ENCODE results near the gene CAB39.

The CAB39 gene

GRCh38 chr2:230764346-230764745 lies 51.7 kb downstream of the CAB39 start:
- FAIRE-seq: no peak
- DNase-seq (ENCODE audit: insufficient read length, low spot score): no peak
- TF ChIP-seq POLR2A (IDR thresholded peaks at IDR 0.05; ENCODE audit: low read depth, low read length): no peak

GRCh38 chr2:230765611-230766300 lies 53.1 kb downstream of the CAB39 start:
- no peak for TF ChIP-seq POLR2A (IDR thresholded peaks at IDR 0.05; ENCODE audit: low read depth, low read length)
- peak; percentile 57 for FAIRE-seq
- no peak for DNase-seq (ENCODE audit: insufficient read length, low spot score)

GRCh38 chr2:230767862-230768388 lies 55.3 kb downstream of the CAB39 start:
- FAIRE-seq (no peak), DNase-seq (ENCODE audit: insufficient read length, low spot score) (no peak)
- TF ChIP-seq POLR2A (IDR thresholded peaks at IDR 0.05; ENCODE audit: low read depth, low read length): no peak

- FAIRE-seq (no peak), DNase-seq (ENCODE audit: insufficient read length, low spot score) (no peak)
- TF ChIP-seq POLR2A (IDR thresholded peaks at IDR 0.05; ENCODE audit: low read depth, low read length): no peak
These were observed 58.2 kb downstream of the CAB39 start for GRCh38 chr2:230770804-230771203.

GRCh38 chr2:230772156-230772555 lies 59.5 kb downstream of the CAB39 start:
- TF ChIP-seq POLR2A (IDR thresholded peaks at IDR 0.05; ENCODE audit: low read depth, low read length): no peak
- FAIRE-seq (no peak), DNase-seq (ENCODE audit: insufficient read length, low spot score) (no peak)

- TF ChIP-seq POLR2A (IDR thresholded peaks at IDR 0.05; ENCODE audit: low read depth, low read length): no peak
- FAIRE-seq: no peak
These were observed 60.6 kb downstream of the CAB39 start for GRCh38 chr2:230773039-230773773.

GRCh38 chr2:230774348-230774951 lies 61.8 kb downstream of the CAB39 start:
- peak; percentile 35 for DNase-seq (ENCODE audit: insufficient read length, low spot score)
- FAIRE-seq: peak; percentile 92

More at GRCh38 chr2:230773039-230773773, 60.6 kb downstream of the CAB39 start:
- no peak for DNase-seq (ENCODE audit: insufficient read length, low spot score)

GRCh38 chr2:230775737-230776136 lies 63.1 kb downstream of the CAB39 start:
- TF ChIP-seq POLR2A (IDR thresholded peaks at IDR 0.05; ENCODE audit: low read depth, low read length): no peak
- no peak for DNase-seq (ENCODE audit: insufficient read length, low spot score)
- FAIRE-seq: no peak

More at GRCh38 chr2:230774348-230774951, 61.8 kb downstream of the CAB39 start:
- no peak for TF ChIP-seq POLR2A (IDR thresholded peaks at IDR 0.05; ENCODE audit: low read depth, low read length)

- FAIRE-seq (peak; percentile 60), DNase-seq (ENCODE audit: insufficient read length, low spot score) (no peak)
- no peak for TF ChIP-seq POLR2A (IDR thresholded peaks at IDR 0.05; ENCODE audit: low read depth, low read length)
These were observed 65.1 kb downstream of the CAB39 start for GRCh38 chr2:230777721-230778120.

GRCh38 chr2:230778350-230779063 lies 65.9 kb downstream of the CAB39 start:
- DNase-seq (ENCODE audit: insufficient read length, low spot score) (no peak), FAIRE-seq (no peak)
- no peak for TF ChIP-seq POLR2A (IDR thresholded peaks at IDR 0.05; ENCODE audit: low read depth, low read length)

- no peak for TF ChIP-seq POLR2A (IDR thresholded peaks at IDR 0.05; ENCODE audit: low read depth, low read length)
- DNase-seq (ENCODE audit: insufficient read length, low spot score) (no peak), FAIRE-seq (no peak)
These were observed 66.5 kb downstream of the CAB39 start for GRCh38 chr2:230779126-230779525.

- FAIRE-seq (no peak), DNase-seq (ENCODE audit: insufficient read length, low spot score) (no peak)
- no peak for TF ChIP-seq POLR2A (IDR thresholded peaks at IDR 0.05; ENCODE audit: low read depth, low read length)
These were observed 67.0 kb downstream of the CAB39 start for GRCh38 chr2:230779607-230780006.

GRCh38 chr2:230781130-230781797 lies 68.6 kb downstream of the CAB39 start:
- no peak for TF ChIP-seq POLR2A (IDR thresholded peaks at IDR 0.05; ENCODE audit: low read depth, low read length)
- DNase-seq (ENCODE audit: insufficient read length, low spot score) (no peak), FAIRE-seq (no peak)

All from H54 (cell line).